ENCODE results near the gene ARPIN. TPM values are rescaled to one million over a fixed set of nuclear protein-coding genes. Genes with fewer than 3 reads are reported as not detected.
A peak's percentile ranks its signal among the peaks of the same experiment; 100 is the strongest.

Gene ARPIN
- total and polyA plus RNA-seq, 9 of the 15 experiments (the other 6 are each of a cell fraction or from before 2014, with no cell fraction given) = not detected

GRCh38 chr15:89936051-89936785, 23.5 kb upstream of the ARPIN start:
- ChIA-PET CTCF (ENCODE audit: low intra/inter-chr PET ratio) (no interaction called here), POLR2A (interaction anchor here (0.6 to 1.4 kb wide), 4 partner anchors 16 to 47 kb away, joined by 3 read pairs; no protein-coding TSS in a partner anchor)
- Histone ChIP-seq H3K27me3 (ENCODE audit: control insufficient read depth in 2 of 2, insufficient read depth in 2 of 2, low read length in 2 of 2) (peaks cover 0 to 5% of the 10 kb centered on the region in 2 experiments; a peak in 1 of 5 replicates), H3K9me3 (replicated peaks; ENCODE audit: control insufficient read depth, insufficient read depth, low read depth, low read length) (no peaks in the 10 kb centered on the region), H2AFZ (ENCODE audit: low read depth, low read length) (0 out of 2 replicates have a peak overlapping the region, but pooled peaks have one; percentile 4), H3K27ac (ENCODE audit: extremely low read depth, low read depth, low read length) (no peak overlapping the region), H3K9ac (ENCODE audit: insufficient read depth in 1 of 2, low read depth in 2 of 2, low read length in 2 of 2) (no peak overlapping the region), H3K9me1 (ENCODE audit: control insufficient read depth, insufficient read depth, low read length) (no peaks in the 10 kb centered on the region), H3K4me3 (no peak overlapping the region), H3K4me2 (ENCODE audit: insufficient read depth, low read length) (no peak overlapping the region), H3K4me1 (replicated peaks in 1 of 2; ENCODE audit: control insufficient read depth in 2 of 2, insufficient read depth in 2 of 2, low read length in 2 of 2) (no peaks in the 10 kb centered on the region; a peak in 1 of 5 replicates), H3K36me3 (ENCODE audit: control insufficient read depth, insufficient read depth, low read length) (no peaks in the 10 kb centered on the region), H4K20me1 (replicated peaks; ENCODE audit: control insufficient read depth, insufficient read depth, low read length) (no peaks in the 10 kb centered on the region), H3K79me2 (ENCODE audit: control insufficient read depth, insufficient read depth, low read length) (no peaks in the 10 kb centered on the region)
- no peak; the same call in 2 of the 3 replicates for ATAC-seq
- no peak for FAIRE-seq
- WGBS (ENCODE audit: insufficient coverage, low coverage, missing lambda C conversion rate) = 37% methylated on average over 8 of the region's 8 CpGs
- DNase-seq (ENCODE audit: extremely low read depth in 1 of 4, low spot score in 3 of 4) = no peak
- no TSS peak for BruUV-seq (replicated peaks)
- in situ Hi-C loops (cut with MboI) = no loop called here
- intact Hi-C loops (cut with micrococcal nuclease) = no loop called here
- TF ChIP-seq CC2D1A (IDR thresholded peaks at IDR 0.05) (no peak), MCM7 (IDR thresholded peaks at IDR 0.05) (peak in 1 of 2 experiments; percentile 42; a peak in 1 of 4 replicates)

- Histone ChIP-seq H3K27me3 (ENCODE audit: control insufficient read depth in 2 of 2, insufficient read depth in 2 of 2, low read length in 2 of 2) (peaks cover 5 to 8% of the 10 kb centered on the region in 2 experiments; a peak in 3 of 5 replicates), H4K20me1 (replicated peaks; ENCODE audit: control insufficient read depth, insufficient read depth, low read length) (no peaks in the 10 kb centered on the region), H2AFZ (ENCODE audit: low read depth, low read length) (no peak overlapping the region), H3K27ac (ENCODE audit: extremely low read depth, low read depth, low read length) (no peak overlapping the region), H3K4me2 (ENCODE audit: insufficient read depth, low read length) (no peak overlapping the region), H3K79me2 (ENCODE audit: control insufficient read depth, insufficient read depth, low read length) (no peaks in the 10 kb centered on the region), H3K9me1 (ENCODE audit: control insufficient read depth, insufficient read depth, low read length) (no peaks in the 10 kb centered on the region), H3K9me3 (replicated peaks; ENCODE audit: control insufficient read depth, insufficient read depth, low read depth, low read length) (no peaks in the 10 kb centered on the region), H3K9ac (ENCODE audit: insufficient read depth in 1 of 2, low read depth in 2 of 2, low read length in 2 of 2) (no peak overlapping the region), H3K4me1 (replicated peaks in 1 of 2; ENCODE audit: control insufficient read depth in 2 of 2, insufficient read depth in 2 of 2, low read length in 2 of 2) (no peaks in the 10 kb centered on the region; a peak in 2 of 5 replicates), H3K36me3 (ENCODE audit: control insufficient read depth, insufficient read depth, low read length) (no peaks in the 10 kb centered on the region), H3K4me3 (no peak overlapping the region)
- in situ Hi-C loops (cut with MboI) (no loop called here), intact Hi-C loops (cut with micrococcal nuclease) (no loop called here)
- ChIA-PET CTCF (ENCODE audit: low intra/inter-chr PET ratio) (interaction anchor here (0.7 kb wide), 2 partner anchors 58 to 489 kb away, joined by 3 to 4 read pairs; no protein-coding TSS in a partner anchor), POLR2A (interaction anchor here (0.6 to 1.1 kb wide), 2 partner anchors 9 to 211 kb away, joined by 3 read pairs; no protein-coding TSS in a partner anchor)
- BruUV-seq (replicated peaks) = no TSS peak
- no peak for FAIRE-seq
- 17% methylated on average over 3 of the region's 3 CpGs for WGBS (ENCODE audit: insufficient coverage, low coverage, missing lambda C conversion rate)
- ATAC-seq = no peak
- no peak for DNase-seq (ENCODE audit: extremely low read depth in 1 of 4, low spot score in 3 of 4)
- TF ChIP-seq HNRNPUL1 (IDR thresholded peaks at IDR 0.05; ENCODE audit: low read length) (no peak), USF1 (CRISPR knock-in tag; IDR thresholded peaks at IDR 0.05) (no peak), CLOCK (CRISPR knock-in tag; IDR thresholded peaks at IDR 0.05; ENCODE audit: borderline replicate concordance) (no peak), WHSC1 (IDR thresholded peaks at IDR 0.05; ENCODE audit: low read length) (no peak), HCFC1 (IDR thresholded peaks at IDR 0.05; ENCODE audit: low read depth, low read length) (no peak), ARID1B (IDR thresholded peaks at IDR 0.05) (no peak), CSDE1 (IDR thresholded peaks at IDR 0.05) (no peak)
- TF ChIP-seq, protein P1, sequence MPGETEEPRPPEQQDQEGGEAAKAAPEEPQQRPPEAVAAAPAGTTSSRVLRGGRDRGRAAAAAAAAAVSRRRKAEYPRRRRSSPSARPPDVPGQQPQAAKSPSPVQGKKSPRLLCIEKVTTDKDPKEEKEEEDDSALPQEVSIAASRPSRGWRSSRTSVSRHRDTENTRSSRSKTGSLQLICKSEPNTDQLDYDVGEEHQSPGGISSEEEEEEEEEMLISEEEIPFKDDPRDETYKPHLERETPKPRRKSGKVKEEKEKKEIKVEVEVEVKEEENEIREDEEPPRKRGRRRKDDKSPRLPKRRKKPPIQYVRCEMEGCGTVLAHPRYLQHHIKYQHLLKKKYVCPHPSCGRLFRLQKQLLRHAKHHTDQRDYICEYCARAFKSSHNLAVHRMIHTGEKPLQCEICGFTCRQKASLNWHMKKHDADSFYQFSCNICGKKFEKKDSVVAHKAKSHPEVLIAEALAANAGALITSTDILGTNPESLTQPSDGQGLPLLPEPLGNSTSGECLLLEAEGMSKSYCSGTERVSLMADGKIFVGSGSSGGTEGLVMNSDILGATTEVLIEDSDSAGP (CRISPR knock-in tag; IDR thresholded peaks at IDR 0.05) = no peak
Measured at GRCh38 chr15:89932880-89933279, 20.1 kb upstream of the ARPIN start.
